ENCODE measurements around the gene AGBL4.

The AGBL4 gene

GRCh38 chr1:48649880-48650279 lies 1373.9 kb downstream of the AGBL4 start:
- DNase-seq (ENCODE audit: low read depth): no peak

GRCh38 chr1:48645883-48646282 lies 1377.9 kb downstream of the AGBL4 start:
- DNase-seq (ENCODE audit: low read depth): no peak

- no peak for DNase-seq (ENCODE audit: low read depth)
These were observed 1378.7 kb downstream of the AGBL4 start for GRCh38 chr1:48644905-48645605.

DNA sequence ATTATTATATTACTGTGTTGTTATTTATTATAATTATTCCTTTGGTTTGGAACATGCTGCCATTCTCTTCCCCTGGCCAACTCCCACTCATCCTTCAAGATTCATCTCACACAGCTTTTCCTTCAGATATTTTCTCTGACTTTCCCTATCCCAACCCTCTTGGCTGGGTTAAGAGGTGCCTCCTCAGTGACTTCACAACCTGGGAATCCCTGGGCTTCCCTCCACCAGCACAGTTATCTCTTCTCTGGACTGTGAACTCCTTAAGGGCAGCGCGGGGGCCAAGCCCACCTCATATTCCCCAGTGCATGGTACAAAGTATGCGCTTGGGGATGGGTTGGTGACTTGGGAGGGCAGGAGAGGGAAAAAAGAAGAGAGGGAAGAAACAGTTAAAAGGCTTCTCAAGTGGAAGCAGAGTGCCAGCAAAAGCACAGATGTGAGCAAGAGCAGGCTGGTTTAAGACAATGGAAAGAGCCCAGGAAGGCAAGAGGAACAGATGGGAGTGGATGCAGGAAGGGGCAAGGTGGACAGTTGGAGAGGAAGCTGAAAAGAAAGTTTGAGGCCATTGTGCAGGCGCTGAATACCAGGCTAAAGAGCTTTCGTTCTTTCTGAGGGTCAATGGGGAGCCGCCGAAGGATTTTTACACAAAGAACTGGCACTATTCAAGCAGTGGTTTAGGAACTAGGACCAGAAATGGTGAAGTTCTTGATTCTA lies 1379.4 kb downstream of the AGBL4 start:
- DNase-seq (ENCODE audit: low read depth): no peak

GRCh38 chr1:48643193-48643592 lies 1380.6 kb downstream of the AGBL4 start:
- DNase-seq (ENCODE audit: low read depth): no peak

DNA sequence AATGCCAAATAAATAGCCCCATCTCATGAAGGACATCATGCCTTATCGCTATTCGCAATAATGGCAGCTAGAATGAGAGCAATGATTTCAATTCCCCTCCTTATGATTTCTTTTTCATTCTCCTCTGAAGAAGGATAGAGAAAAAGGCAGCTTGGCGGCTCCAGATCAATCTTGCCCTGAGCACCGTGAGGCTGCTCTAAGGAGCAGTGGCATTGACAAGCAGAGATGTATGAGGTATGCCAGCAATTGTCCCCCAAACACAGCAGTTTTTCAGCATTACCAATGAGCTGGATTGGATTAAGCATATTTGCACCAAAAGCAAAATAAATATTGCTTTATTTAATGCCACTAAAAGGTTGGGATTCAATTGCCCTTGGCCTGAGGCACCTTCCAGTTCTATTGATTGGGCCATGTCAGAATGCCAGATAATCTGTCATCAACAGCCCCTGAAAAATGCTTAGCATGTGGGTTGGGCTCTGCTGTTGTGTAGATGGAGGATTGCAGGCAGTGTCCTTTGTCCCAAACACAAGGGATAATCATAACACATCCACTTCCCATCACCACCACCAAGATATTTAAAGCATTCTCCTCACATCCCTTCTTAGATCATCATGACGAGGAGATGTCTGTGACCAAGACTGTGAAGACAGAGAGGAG lies 1382.8 kb downstream of the AGBL4 start:
- no peak for DNase-seq (ENCODE audit: low read depth)

DNA sequence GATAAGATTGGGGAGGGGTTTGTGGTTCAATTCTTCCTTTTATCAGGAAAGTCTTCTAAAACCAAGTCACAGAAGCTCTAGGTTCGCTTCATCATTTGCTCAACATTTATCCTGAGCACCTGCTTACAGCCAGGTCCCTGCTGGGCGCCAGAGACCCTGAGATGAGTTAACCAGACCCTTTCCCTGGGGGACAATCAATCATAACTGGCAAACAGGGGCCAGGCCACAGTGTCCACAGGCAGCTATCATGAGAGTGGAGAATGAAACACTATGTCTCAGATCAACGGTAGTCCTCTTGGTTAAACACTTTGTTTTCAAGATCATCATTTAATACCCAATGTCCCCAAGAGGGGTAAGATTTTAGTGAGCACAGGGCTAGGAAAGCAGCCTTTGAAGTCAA lies 1393.9 kb downstream of the AGBL4 start:
- DNase-seq (ENCODE audit: low read depth): no peak

DNA sequence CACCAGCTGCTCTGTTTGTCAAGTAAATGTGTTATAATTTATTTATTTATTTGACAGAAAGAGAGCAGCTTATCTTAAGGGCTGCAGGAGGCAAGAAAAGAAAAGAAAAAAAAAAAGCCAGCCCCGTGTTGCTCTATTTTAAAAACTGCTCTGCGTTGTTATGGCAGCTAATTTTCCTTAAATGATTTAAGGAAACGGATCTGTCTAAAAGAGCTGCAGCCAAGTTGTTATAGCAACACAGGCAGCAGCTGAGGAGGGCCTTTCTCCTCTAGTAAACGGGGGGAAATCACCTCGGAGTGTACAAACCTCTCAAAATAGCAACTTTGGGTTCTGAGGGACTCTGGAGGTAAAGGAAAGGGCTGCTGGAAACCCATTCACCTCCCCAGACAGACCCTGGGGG lies 1396.3 kb downstream of the AGBL4 start:
- DNase-seq (ENCODE audit: low read depth): no peak

DNA sequence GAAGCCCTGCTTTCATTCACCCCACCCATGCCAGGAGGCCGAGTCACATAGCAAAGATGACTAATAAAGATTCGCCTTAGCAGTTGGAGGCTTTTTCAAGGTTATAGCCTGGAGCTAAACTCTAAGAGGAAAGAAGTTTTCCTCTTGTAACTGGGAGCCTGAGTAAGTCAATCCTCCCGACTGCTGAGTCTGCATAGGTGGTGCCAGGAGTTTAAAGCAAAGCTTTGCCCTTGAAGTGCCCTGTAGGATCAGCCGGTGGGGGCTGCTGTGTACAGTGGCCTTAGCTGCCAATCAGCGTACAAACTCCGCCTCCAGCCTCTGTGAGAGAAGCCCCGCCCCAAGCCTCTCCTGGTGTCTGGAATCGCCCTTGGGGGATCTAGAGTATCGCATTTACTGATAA lies 1404.2 kb downstream of the AGBL4 start:
- DNase-seq (ENCODE audit: low read depth): no peak

- DNase-seq (ENCODE audit: low read depth): no peak
These were observed 1406.5 kb downstream of the AGBL4 start for GRCh38 chr1:48617252-48617651.

GRCh38 chr1:48616710-48617109 lies 1407.0 kb downstream of the AGBL4 start:
- DNase-seq (ENCODE audit: low read depth): no peak

- no peak for DNase-seq (ENCODE audit: low read depth)
These were observed 1411.9 kb downstream of the AGBL4 start for GRCh38 chr1:48611841-48612240.

- DNase-seq (ENCODE audit: low read depth): no peak
These were observed 1412.9 kb downstream of the AGBL4 start for GRCh38 chr1:48610628-48611542.

- no peak for DNase-seq (ENCODE audit: low read depth)
These were observed 1414.9 kb downstream of the AGBL4 start for GRCh38 chr1:48608882-48609281.

GRCh38 chr1:48603222-48603621 lies 1420.5 kb downstream of the AGBL4 start:
- no peak for DNase-seq (ENCODE audit: low read depth)

GRCh38 chr1:48602349-48602748 lies 1421.4 kb downstream of the AGBL4 start:
- DNase-seq (ENCODE audit: low read depth): no peak

- no peak for DNase-seq (ENCODE audit: low read depth)
These were observed 1423.6 kb downstream of the AGBL4 start for GRCh38 chr1:48600182-48600581.

- no peak for DNase-seq (ENCODE audit: low read depth)
These were observed 1426.1 kb downstream of the AGBL4 start for GRCh38 chr1:48597663-48598062.

GRCh38 chr1:48596046-48596445 lies 1427.7 kb downstream of the AGBL4 start:
- DNase-seq (ENCODE audit: low read depth): no peak

DNA sequence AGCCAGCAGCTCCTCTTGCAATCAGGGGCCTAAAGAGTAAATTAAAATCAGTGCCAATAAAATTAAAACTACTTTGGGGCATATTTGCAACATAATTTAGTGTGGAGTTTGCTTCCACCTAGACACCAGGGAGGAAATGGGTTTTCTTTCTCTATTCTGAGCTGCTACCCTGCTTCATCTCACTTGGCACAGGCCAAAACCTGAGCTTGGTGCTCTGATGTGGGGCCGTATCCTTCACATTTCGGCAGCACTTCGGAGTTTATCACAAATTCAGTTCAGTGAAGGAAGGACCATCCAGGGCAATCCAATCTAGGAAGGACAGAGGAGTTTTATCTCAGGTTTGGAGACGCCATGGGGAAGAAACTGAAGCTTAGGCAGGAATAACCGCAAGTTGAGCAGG lies 1428.1 kb downstream of the AGBL4 start:
- DNase-seq (ENCODE audit: low read depth): no peak

DNA sequence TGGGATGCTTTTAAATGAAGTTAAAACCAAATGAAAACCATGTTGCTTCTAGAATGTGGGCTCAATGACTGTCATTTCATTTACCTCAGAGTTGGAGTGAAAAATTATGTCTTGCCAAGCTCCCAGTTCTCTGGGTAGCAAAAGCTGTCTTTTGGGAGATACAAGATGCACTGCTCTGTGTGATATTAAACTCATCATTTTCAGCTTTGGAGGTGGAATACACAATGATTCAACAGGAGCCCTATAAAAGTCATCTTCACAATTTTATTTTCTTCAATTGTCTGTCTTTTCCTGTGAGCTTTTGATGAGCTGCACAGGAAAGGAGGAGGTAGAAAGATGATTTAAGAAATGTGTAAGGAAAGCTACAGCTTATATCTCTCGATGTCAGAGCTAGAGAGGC lies 1431.4 kb downstream of the AGBL4 start:
- DNase-seq (ENCODE audit: low read depth): no peak

DNA sequence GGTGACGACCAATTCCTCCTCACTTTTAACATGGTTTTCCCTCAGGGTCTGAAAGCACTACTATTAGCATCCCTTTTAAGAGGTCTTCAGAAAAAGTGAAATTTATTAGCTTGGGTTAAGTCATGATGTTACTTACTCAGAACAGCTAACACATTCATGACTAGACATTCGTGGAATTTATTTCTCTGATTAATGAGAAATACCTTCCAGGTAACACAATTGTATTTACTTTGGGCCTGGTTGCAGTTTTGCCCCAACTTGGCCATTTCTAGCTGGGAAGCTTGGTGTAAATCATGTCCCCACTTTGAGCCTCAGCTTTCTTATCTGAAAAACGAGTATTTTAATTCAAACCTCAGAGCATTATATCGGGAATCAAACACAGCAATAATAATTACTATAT lies 1432.6 kb downstream of the AGBL4 start:
- DNase-seq (ENCODE audit: low read depth): no peak

Data from activated gamma-delta T cell treated with anti-CD3 and anti-CD28 coated beads, Interleukin-2, amount 50 U/mL, for 16 hours (primary cell).